ENCODE measurements around the gene FBLN2.

FBLN2 gene

GRCh38 chr3:13563911-13564310, 15.0 kb downstream of the FBLN2 start:
- in situ Hi-C loops (cut with MboI; ENCODE audit: low sequenced_read_pairs), result no loop called here

- in situ Hi-C loops (cut with MboI; ENCODE audit: low sequenced_read_pairs), result no loop called here
These were observed 16.0 kb downstream of the FBLN2 start for GRCh38 chr3:13564751-13565560.

GRCh38 chr3:13565581-13566452, 16.9 kb downstream of the FBLN2 start:
- in situ Hi-C loops (cut with MboI; ENCODE audit: low sequenced_read_pairs), result no loop called here

GRCh38 chr3:13566453-13566748, 17.5 kb downstream of the FBLN2 start:
- in situ Hi-C loops (cut with MboI; ENCODE audit: low sequenced_read_pairs), result no loop called here

GRCh38 chr3:13566769-13567310, 17.9 kb downstream of the FBLN2 start:
- in situ Hi-C loops (cut with MboI; ENCODE audit: low sequenced_read_pairs), result no loop called here

- in situ Hi-C loops (cut with MboI; ENCODE audit: low sequenced_read_pairs), result no loop called here
These were observed 19.0 kb downstream of the FBLN2 start for GRCh38 chr3:13567684-13568514.

- in situ Hi-C loops (cut with MboI; ENCODE audit: low sequenced_read_pairs), result no loop called here
These were observed 19.6 kb downstream of the FBLN2 start for GRCh38 chr3:13568515-13569028.

GRCh38 chr3:13569201-13569600, 20.3 kb downstream of the FBLN2 start:
- in situ Hi-C loops (cut with MboI; ENCODE audit: low sequenced_read_pairs), result no loop called here

- in situ Hi-C loops (cut with MboI; ENCODE audit: low sequenced_read_pairs), result no loop called here
These were observed 20.9 kb downstream of the FBLN2 start for GRCh38 chr3:13569641-13570390.

- in situ Hi-C loops (cut with MboI; ENCODE audit: low sequenced_read_pairs), result no loop called here
These were observed 21.7 kb downstream of the FBLN2 start for GRCh38 chr3:13570391-13571194.

GRCh38 chr3:13571264-13571663, 22.3 kb downstream of the FBLN2 start:
- in situ Hi-C loops (cut with MboI; ENCODE audit: low sequenced_read_pairs), result no loop called here

- in situ Hi-C loops (cut with MboI; ENCODE audit: low sequenced_read_pairs), result no loop called here
These were observed 23.2 kb downstream of the FBLN2 start for GRCh38 chr3:13571831-13572750.

GRCh38 chr3:13572926-13573623, 24.1 kb downstream of the FBLN2 start:
- in situ Hi-C loops (cut with MboI; ENCODE audit: low sequenced_read_pairs), result no loop called here

GRCh38 chr3:13574083-13574797, 25.3 kb downstream of the FBLN2 start:
- in situ Hi-C loops (cut with MboI; ENCODE audit: low sequenced_read_pairs), result no loop called here

- in situ Hi-C loops (cut with MboI; ENCODE audit: low sequenced_read_pairs), result no loop called here
These were observed 26.0 kb downstream of the FBLN2 start for GRCh38 chr3:13574798-13575451.

GRCh38 chr3:13575459-13576061, 26.6 kb downstream of the FBLN2 start:
- in situ Hi-C loops (cut with MboI; ENCODE audit: low sequenced_read_pairs), result no loop called here
